IPS DF 4.7 (cell line): ENCODE data around the gene BRI3BP.
"Not testable (repeated sequence)": the region's sequence is repeated elsewhere in the genome, so short reads cannot be mapped to it uniquely, and the experiment has no call there.

Experiments used
- DNase-seq: peaks from one replicate; pipeline ENCODE4 v3.0.0-alpha.2; 2013; ENCODE audit warnings: low spot score; ENCODE audit errors: extremely low read depth

BRI3BP gene

DNA sequence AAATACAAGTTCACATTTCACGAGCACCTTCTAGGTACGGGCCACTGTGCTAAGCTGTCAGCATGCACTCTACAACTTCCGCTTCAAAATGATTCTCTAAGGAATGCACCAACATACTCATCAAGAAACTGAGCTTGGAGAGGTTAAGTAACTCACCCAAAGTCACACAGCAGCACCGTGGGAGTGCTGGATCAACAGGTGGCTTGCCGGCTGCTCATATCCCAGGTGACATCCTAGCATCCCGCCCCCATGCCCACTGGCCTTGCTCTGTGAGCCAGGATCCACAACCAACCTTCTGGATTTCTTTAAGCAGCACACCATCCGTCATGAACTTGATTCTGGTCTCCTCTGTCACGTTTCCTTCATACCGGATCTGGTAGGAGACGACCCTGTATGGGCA, 21.2 kb upstream of the BRI3BP start:
- no peak for DNase-seq

DNA sequence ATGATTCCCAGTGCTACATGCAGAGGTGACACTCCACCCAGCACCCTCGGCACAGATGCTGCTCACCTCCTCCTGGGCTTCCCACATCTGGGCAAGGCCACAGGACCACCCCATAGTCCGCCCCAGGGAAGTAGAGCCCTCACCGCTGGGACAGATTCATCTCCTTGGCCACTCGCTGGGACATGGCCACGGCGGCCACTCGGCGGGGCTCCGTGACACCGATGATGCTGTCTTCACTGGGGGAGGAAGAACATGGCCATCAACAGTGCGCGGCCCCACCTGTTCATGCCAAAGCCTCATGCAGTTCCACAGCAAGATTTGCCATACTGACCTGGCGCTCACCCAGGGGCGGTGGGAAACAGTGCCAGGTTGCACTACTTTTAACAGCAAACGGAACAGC, 18.2 kb upstream of the BRI3BP start:
- DNase-seq = no peak

DNA sequence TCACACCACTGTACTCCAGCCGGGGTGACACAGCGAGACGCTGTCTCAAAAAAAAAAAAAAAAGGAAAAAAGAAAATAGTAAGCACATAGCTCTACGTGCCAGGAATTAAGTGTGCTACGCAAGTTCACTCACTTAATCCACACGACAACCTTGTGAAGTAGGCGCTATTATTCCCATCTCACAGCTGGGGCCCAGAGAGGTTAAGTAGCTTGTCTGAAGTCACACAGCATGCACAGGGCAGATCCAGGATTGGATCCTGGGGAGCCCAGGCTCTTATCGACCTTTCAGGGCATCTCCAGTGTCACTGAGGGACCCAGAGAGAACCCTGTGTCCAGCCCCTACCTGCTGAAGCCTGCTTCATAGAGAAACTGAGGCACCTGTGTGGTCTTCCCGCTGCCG, 16.4 kb upstream of the BRI3BP start:
- no peak for DNase-seq

DNA sequence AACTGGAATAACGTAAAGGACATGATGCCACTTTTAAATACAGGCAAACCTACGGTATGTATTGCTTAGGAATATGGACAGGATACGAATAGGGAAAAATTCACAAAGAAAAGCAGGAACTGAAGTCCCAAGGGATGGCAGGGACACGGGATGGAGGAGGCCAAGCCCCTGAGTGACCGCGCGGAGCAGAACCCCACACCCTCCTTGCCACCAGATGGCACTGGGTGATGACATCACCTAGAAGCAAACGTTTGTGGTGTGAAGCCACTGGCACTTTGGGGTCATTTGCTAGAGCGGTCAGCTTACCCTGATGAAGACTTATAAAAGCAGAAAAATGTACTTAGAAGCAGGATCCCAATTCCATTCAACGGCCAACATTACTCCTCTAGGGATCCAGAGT, 13.9 kb upstream of the BRI3BP start:
- DNase-seq = no peak

DNA sequence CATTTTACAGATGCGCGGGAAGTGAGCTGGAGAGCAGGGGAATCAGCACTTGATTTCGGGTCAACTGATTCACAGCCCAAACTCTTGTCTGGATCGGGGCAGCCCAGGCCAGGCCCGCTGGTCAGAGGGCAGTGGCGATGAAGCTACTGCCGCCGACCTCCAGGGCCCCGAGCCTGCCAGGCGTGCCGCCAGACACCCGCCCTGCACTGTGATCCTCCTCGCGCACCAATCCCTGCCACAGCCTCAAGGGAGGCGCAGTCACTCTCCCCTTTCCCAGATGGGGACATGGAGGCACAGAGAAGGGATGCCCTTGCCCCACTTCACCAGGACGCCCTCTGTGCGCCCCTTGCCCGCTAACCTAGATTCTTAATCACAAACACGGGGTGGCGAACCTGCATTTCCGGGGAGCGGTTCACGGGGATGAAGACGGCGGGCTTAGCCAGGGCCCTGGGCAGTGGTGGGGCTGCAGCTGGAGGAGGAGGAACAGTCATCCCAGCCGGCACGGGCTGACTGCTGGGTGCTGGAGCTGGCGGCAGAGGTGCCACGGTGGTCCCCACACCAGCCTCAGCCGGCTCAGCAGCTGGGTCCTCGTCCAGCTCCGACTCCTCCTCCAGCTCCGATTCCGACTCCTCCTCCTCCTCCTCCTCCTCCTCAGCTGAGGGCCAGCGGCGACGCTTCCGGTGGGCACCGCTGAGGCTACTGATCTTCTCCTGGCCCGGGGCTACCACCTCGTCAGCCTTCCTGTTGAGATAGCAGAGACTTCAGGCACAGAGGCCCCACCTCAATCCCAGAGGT, 13.2 kb upstream of the BRI3BP start:
- DNase-seq = no peak

DNA sequence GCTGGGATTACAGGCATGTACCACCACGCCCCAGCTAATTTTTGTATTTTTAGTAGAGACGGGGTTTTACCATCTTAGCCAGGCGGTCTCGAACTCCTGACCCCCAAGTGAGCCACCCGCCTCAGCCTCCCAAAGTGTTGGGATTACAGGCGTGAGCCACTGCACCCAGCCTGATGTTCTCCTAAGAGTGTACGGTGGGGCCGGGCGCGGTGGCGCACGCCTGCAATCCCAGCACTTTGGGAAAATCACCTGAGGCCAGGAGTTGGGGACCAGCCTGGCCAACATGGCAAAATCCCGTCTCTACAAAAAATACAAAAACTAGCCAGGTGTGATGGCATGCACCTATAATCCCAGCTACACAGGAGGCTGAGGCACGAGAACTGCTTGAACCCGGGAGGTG, 6.6 kb upstream of the BRI3BP start:
- DNase-seq = not testable (repeated sequence)

DNA sequence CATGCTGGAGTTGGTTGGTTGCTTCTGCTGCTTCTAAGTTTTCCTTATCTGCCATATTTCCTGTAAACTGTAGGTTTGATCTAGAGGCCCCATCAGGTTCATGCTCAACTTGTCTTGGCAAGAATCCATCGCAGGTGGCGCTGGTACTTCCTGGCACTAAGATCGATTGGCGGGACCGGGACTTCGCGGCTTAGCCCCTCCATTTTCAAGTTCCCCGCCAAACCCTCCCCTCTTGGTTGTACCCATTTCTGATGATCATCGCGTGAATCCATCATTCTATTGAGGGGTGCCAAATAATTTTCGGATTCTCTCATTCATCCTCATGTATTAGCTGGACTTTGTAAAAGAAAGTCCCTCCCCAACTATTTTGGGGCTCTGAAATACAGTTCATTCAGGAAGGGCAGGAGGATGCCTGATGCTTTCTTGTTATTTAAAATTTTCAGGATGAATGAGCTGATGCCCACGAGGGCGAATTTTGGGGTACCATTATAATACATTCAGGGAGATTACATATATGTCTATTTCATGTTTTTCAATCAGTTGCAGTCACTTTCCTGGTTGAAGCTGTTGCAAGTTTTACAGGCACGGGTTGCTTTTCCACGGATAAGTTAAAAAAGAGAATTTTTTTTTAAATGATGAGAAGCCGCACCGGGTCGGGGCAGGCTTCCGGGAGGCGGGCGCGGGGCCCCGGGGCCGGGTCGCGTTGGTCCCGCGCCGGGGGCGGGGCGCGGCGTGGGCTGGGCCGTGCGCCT, 395 bp upstream of the BRI3BP start:
- DNase-seq = peak; percentile 85

DNA sequence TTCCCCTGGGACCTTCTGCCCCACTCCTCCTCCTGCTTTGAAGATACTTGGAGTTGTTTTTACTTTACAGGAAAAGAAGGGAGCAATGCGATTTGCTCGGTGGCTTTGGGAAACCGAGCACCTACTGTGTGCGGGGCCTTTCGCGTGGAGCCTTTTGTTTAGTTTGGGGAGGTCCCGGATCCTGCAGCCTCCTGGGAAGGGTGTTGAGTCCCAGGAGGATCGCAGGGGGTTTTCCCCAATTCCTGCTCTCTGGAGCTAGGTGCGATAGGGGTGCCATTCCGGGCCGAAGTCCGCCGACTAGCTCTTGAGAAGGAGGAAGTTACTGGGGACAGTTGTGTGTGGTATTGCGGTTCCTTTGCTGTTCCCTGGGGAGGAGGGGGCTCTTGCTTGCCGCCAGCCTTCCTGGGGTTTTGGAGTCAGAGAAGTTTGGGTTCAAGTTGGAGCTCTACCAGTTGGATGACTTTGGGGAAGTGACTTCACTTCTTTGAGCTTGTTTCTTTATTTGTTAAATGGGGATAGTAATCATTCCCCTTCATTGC, 1.1 kb downstream of the BRI3BP start:
- no peak for DNase-seq

DNA sequence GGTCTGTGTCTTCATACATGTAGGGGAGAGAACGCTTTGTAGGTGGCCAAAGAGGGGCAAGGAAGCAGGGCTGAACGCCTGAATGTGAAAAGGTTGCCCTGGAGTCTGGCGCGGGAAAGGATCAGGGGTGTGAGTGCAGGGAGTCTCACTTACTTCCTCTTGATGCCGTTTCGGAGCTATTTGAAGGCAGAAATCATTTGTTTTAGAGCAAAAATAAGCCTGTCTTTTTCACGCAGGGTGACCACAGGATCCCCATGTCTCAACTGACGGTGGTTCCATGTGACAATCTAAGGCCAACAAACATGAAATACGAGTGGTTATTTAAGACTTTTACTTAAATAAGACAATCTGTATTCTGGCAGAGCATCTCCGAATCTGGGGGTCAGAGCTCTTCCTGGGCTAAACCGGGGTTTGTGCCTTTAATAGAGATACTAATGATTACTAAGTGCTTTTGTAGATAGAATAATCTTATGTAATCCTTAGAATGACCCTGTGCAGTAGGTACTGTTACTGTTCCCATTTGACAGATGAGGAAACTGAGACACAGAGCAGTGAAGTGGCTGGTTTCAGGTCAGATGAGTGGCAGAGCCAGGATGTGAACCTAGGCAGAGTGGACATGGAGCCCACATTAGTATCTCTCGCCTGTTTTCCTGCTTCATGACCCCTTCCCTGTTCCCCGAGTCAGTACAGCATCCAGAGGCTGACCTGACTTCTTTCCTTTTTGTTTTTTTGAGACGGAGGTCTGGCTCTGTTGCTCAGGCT, 1.9 kb downstream of the BRI3BP start:
- no peak for DNase-seq

DNA sequence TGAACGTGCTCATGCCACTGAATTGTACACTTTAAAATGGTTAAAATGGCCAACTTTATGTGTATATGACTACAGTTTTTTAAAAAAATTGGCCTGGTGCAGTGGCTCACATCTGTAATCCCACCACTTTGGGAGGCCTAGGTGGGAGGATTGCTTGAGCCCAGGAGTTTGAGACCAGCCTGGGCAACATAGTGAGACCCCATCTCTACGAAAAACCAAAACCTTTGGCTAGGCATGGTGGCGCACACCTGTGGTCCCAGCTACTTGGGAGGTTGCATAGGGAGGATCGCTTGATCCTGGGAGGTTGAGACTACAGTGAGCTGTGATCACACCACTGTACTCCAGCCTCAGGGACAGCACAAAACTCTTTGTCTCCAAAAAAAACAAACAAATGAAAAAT, 5.3 kb downstream of the BRI3BP start:
- DNase-seq = no peak

DNA sequence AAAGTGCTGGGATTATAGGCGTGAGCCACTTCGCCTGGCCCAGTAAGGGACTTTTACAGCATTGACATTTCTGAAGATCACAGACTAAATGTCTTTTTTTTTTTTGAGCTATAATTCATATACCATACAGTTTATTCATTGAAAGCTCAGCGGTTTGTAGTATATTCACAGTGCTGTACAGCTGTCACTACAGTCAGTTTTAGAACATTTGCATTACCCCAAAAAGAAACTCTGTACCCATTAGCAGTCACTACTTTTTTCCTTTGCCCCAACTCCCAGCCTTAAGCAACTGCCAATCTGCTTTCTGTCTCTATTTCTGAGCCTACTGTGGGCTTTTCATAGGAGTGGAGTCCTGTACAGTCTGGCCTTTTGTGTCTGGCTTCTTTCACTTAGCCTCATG, 8.2 kb downstream of the BRI3BP start:
- DNase-seq = no peak

DNA sequence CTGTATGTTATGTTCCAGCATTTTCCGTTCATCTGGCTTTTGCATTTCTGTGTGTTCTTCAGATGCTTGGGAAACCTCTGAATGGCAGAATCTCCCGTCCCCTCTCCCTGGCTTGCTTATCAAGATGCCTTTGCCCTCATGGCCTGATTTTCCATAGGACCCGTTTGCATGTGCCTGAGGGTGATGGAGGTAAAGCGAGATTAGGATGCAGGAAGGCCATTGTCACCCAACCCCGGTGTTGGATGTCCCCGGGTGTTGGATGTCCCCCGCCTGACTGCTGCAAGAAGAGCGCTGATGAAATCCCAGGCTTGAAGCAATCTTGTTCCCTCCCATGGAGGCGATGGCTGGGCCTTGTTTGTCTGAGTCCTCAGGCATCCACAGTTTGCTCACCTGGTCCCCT, 9.6 kb downstream of the BRI3BP start:
- no peak for DNase-seq

DNA sequence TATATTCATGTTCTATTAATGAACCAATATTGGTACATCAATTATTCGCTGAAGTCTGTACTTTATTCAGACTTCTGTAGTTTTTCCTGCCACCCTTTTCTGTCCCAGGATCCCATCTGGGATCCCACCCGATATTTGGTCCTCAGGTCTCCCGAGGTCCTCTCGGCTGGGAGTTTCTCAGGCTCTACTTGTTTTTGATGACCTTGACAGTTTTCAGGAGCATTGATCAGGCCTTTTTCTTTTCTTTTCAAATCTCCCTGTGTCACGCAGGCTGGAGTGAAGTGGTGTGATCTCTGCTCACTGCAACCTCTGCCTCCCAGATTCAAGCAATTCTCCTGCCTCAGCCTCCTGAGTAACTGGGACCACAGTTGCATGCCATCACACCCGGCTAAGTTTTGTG, 11.2 kb downstream of the BRI3BP start:
- DNase-seq = no peak

DNA sequence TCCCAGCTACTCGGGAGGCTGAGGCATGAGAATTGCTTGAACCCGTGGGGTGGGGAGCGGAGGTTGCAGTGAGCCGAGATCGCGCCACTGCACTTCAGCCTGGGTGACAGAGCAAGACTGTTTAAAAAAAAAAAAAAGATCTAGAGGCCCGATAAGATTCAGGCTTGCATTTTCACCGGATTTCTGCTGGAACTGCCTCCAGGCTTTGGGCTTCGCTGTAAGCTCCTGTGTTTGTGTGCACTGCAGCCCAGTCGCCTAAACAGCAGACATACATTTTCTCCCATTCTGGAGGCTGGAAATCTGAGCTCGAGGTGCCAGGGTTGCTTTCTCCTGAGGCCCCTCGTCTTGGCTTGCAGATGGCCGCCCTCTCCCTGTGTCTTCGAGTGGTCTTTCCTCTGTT, 12.2 kb downstream of the BRI3BP start:
- no peak for DNase-seq

DNA sequence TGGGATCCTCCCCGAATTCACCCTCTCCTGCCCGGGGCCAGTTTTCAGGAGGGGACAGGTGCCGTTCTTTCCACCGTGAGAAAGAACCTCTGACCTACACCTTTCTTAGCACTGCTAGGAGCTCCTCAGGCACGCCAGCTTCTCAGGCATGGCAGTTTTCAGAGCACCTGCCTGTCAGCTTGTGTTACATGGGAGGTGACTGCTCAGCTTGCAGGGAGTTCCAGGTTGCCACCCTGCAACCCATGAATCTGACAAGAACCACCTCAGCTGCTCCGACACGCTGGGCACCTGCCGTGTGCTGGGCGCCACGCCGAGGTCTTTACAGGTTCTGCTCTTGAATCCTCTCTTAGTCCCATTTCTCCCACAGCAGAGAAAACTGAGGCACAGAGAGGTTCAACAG, 12.9 kb downstream of the BRI3BP start:
- DNase-seq = no peak

DNA sequence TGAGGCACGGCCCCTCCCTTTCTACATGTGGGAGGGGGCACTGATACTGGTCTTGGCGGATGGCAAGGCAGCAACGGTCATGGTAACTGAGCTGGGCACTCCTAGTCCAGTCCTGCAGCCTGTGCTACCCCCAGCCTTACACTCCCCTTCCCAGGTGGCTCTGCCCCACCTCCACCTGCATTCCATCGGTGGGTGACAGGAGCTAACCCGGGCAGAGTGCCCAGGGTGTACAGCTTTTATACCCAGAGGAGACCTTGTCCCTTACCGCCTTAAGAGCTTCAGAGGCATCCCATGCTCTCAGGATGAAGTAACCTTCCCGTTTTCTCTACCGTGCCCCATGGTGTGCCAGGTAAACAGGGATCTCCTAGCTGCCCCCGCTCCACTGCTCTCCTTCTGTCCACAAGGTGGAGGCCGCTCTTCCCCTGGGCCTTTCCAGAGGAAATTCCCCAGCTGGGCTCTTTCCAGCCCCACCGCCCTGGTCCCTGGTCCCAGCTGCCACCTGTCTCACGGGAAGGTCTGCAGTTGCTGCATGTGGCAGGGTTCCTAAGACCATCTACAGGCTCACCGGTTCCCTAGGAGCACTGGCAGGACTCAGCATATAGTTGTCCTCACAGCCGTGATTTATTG, 20.5 kb downstream of the BRI3BP start:
- DNase-seq = no peak

DNA sequence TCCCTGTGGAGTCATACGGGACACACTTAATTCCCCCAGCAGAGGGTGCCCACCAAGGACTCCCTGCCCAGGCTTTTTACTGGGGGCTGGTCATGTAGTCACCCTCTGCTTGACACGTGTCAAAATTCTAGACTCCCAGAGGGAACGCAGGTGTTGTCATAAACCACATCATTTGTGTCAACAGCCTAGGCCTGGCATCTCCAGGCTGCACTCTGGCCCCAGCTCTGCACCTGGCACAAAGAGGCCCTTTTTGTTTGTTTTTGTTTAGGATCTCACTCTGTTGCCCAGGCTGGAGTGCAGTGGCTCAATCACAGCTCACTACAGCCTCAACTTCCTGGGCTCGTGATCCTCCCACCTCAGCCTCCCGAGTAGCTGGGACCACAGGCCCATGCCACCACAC, 21.1 kb downstream of the BRI3BP start:
- no peak for DNase-seq

DNA sequence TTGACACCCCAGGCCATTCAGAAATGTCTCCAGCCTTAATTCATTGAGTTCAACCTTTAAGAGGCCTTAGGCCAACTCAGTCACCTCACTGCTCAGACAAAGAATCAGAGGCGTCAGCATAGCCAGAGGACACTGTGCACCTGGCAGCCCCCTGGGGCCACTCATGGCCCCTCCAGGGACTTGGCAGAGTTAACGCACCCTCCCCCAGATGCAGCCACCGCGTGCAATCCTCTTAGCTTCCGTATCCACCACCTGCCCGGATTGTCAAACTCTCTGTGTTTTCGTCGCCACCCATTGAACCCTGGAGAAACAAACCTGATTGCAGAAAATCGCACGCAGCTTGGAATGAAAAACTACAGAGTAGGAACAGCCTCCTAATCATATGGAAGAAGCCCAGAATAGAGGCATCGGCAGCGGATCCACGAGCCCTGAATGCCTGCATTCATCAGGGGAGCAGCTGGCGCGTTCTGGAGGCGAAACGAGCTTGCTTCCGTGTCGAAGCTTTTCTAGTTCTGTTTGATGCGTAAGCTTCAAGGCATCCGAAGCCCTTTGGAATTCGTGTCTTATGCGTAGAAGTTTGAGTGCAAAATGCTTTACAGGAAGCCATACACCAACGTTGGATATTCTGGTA, 22.4 kb downstream of the BRI3BP start:
- no peak for DNase-seq

DNA sequence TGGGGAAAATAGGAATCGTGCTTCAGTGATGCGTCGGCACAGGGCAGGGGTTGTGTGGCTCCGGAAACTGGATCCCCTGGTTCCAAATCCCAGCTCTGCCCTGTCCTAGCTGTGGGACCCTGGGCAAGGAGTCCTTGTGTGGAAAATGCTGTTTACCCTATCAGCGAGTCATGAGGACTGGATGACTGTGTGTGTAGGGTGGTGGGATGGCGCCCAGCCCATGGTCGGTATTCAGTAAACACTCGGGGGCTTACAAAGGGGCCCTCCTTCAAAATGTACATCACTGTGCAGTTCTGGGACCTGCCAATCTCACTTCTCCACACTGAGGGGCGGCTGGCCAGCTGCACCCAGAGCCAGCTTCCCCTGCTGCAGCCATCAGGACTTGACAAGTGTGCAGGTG, 24.4 kb downstream of the BRI3BP start:
- no peak for DNase-seq

DNA sequence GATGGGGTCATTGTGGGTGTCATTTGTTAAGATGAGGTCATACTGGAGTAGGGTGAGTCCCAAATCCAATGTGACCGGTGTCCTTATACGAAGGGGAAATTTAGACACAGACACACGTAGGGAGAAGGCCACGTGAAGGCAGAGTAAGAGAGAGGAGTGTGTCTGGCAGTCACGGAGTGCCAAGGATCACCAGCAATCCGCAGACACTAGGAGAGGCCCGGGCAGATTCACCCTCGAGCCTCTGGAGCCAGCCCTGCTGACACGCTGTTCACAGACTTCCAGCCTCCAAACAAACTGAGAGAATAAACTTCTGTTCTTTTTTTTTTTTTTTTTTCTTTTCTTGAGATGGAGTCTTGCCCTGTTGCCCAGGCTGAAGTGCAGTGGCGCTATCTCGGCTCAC, 24.9 kb downstream of the BRI3BP start:
- DNase-seq = no peak

DNA sequence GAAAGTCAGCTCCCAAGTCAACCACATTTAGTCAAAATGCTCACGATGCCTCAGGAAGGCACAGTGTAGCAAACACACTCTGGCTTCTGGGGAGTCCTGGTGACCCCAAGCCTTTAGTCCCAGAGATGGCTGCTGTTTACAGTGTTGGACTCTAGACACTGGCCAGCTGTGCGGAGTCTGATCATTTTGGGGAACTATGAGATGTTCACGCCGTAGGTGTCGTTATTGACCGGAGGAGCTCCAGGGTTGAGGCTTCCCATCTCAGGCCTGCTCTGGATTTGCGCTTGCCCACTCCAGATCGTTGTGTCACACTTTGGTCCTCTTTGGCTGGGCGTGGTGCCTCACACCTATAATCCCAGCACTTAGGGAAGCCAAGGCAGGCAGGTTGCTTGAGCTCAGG, 27.7 kb downstream of the BRI3BP start:
- no peak for DNase-seq
